CD8-positive, alpha-beta memory T cell (primary cell): ENCODE measurements around the gene C20orf144. TPM values are rescaled to one million over a fixed set of nuclear protein-coding genes. Genes with fewer than 3 reads are reported as not detected.

Experiments used
- CTCF ChIA-PET: fragments of 350-600 bp; sonication (Branson Sonifier 250); formaldehyde crosslinking; loops from one replicate; lab custom pipeline; 2021; ENCODE audit warnings: antibody characterized with exemption; lab: Charles Lee
- POLR2A ChIA-PET: fragments of 350-600 bp; sonication (Branson Sonifier 250); formaldehyde crosslinking; loops from one replicate; lab custom pipeline; 2021; ENCODE audit warnings: antibody characterized with exemption; lab: Charles Lee
- DNase-seq, 5 donors: peaks; one replicate each; pipeline versions ENCODE4 v3.0.0 to v3.0.0-alpha.2; 2020 to 2022; ENCODE audit warnings: mixed read lengths in 1 of 5
- H3K27ac ChIP-seq: one replicate; pipeline ENCODE4 v1.7.0; 2013; ENCODE audit warnings: low read depth, mild to moderate bottlenecking, low read length, moderate library complexity
- H3K27me3 ChIP-seq: 2 replicates; pipeline ENCODE4 v1.7.0; 2013; ENCODE audit warnings: low read length, mild to moderate bottlenecking; ENCODE audit not compliant: insufficient read depth, poor library complexity, severe bottlenecking
- H3K36me3 ChIP-seq: 2 replicates; pipeline ENCODE4 v1.7.0; 2013; ENCODE audit warnings: mild to moderate bottlenecking, low read length, moderate library complexity; ENCODE audit not compliant: insufficient read depth
- H3K4me1 ChIP-seq: 2 replicates; pipeline ENCODE4 v1.7.0; 2013; ENCODE audit warnings: mild to moderate bottlenecking, low read length, moderate library complexity; ENCODE audit not compliant: insufficient read depth
- H3K4me3 ChIP-seq: 2 replicates; pipeline ENCODE4 v1.7.0; 2013; ENCODE audit warnings: mild to moderate bottlenecking, low read length
- H3K9me3 ChIP-seq: 2 replicates; pipeline ENCODE4 v1.7.0; 2013; ENCODE audit warnings: mild to moderate bottlenecking, low read length
- H3K27ac Mint-ChIP-seq, 8 donors: one replicate each; pipeline ENCODE4 v1.8.0; 2020 to 2021; ENCODE audit warnings: mixed read lengths in 8 of 8, mild to moderate bottlenecking in 6 of 8, inconsistent platforms in 3 of 8, moderate library complexity in 3 of 8
- H3K27me3 Mint-ChIP-seq, 2 donors: one replicate each; pipeline ENCODE4 v1.8.0; 2020 to 2021; ENCODE audit warnings: mixed read lengths in 2 of 2, mild to moderate bottlenecking in 1 of 2, moderate library complexity in 1 of 2
- H3K36me3 Mint-ChIP-seq, 3 donors: one replicate each; pipeline ENCODE4 v1.8.0; 2020 to 2021; ENCODE audit warnings: mixed read lengths in 3 of 3, inconsistent platforms in 1 of 3, mild to moderate bottlenecking in 1 of 3
- H3K4me1 Mint-ChIP-seq, 3 donors: one replicate each; pipeline ENCODE4 v1.8.0; 2020 to 2021; ENCODE audit warnings: mixed read lengths in 3 of 3, inconsistent platforms in 1 of 3, mild to moderate bottlenecking in 1 of 3
- H3K4me3 Mint-ChIP-seq, 7 donors: one replicate each; pipeline ENCODE4 v1.8.0; 2020 to 2021; ENCODE audit warnings: mixed read lengths in 7 of 7, mild to moderate bottlenecking in 6 of 7, moderate library complexity in 4 of 7, inconsistent platforms in 2 of 7
- H3K9me3 Mint-ChIP-seq, 5 donors: one replicate each; pipeline ENCODE4 v1.8.0; 2020 to 2022; ENCODE audit warnings: mixed read lengths in 5 of 5, mild to moderate bottlenecking in 3 of 5, moderate library complexity in 2 of 5, inconsistent platforms in 1 of 5
- polyA plus RNA-seq: library from polyadenylated mRNA; unstranded; fragments of 300-500 nt; fragmentation: Illumina TruSeq; gene quantifications from one replicate; pipeline ENCODE4 v1.2.3, GENCODE V29; 2021
- total RNA-seq, 2 experiments: library from RNA; stranded (reverse); gene quantifications; one replicate each; pipeline ENCODE4 v1.2.3, GENCODE V29; 2021

Gene C20orf144
- total and polyA plus RNA-seq, 3 experiments from 2014 or later = 0.16 to 0.24 TPM; not detected in 1

DNA sequence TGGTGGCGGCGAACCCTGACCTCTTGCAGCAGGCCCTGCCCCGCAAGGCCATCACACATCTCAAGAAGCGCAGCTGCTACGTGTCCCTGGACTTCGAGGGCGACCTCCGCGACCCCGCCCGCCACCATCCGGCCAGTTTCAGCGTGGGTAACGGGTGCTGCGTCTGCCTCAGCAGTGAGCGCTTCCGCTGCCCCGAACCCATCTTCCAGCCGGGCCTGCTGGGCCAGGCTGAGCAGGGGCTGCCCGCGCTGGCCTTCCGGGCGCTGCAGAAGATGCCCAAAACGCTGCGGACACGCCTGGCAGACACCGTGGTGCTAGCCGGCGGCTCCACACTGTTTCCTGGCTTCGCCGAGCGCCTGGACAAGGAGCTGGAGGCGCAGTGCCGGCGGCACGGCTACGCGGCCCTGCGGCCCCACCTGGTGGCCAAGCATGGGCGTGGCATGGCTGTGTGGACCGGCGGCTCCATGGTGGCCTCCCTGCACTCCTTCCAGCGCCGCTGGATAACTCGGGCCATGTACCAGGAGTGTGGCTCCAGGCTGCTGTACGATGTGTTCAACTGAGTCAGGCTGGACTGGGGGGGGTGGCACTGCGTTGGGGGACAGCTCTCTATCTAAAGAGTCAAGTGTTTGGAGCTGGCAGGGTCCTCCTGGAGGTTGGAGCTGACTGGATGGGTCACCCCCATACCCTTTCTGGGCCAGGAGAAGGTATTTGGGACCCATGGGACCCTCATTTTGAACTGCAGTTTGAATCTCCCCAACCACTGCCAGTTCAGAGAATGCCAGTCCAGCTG is 5.7 kb downstream of the C20orf144 start:
- H3K27ac ChIP-seq = no peak overlapping the region
- Mint-ChIP-seq H3K4me1 (peaks cover 29 to 53% (median 40%) of the 10 kb centered on the region in 3 donors), H3K4me3 (peak overlapping the region; percentile 69 to 94 (median 80)), H3K36me3 (peaks cover 0 to 5% (median 0%) of the 10 kb centered on the region in 3 donors), H3K9me3 (no peaks in the 10 kb centered on the region), H3K27ac (peak overlapping the region in 7 of 8 donors; percentile 21 to 84 (median 57)), H3K27me3 (no peaks in the 10 kb centered on the region)
- peak; percentile 71 to 82 (median 76) for DNase-seq
- H3K9me3 ChIP-seq = no peaks in the 10 kb centered on the region
- no peaks in the 10 kb centered on the region for H3K36me3 ChIP-seq
- peaks cover 30% of the 10 kb centered on the region for H3K4me1 ChIP-seq
- POLR2A ChIA-PET = interaction anchor here (0.6 to 4.4 kb wide), 10 partner anchors 11 to 877 kb away, joined by 3 to 24 read pairs (median 5); partner anchors contain the start of genes CBFA2T2, SNTA1 and ZNF341
- no peaks in the 10 kb centered on the region for H3K27me3 ChIP-seq
- H3K4me3 ChIP-seq = peak overlapping the region; percentile 77
- CTCF ChIA-PET = interaction anchor here (0.7 to 7.2 kb wide), 43 partner anchors 8 to 409 kb away, joined by 3 to 103 read pairs (median 4); partner anchors contain the start of genes CBFA2T2, CDK5RAP1, E2F1 and PXMP4

- H3K27ac Mint-ChIP-seq = peak overlapping the region in 6 of 8 donors; percentile 21 to 68 (median 56)
- POLR2A ChIA-PET = interaction anchor here (0.6 to 4.4 kb wide), 7 partner anchors 10 to 878 kb away, joined by 3 to 24 read pairs (median 5); partner anchors contain the start of genes CBFA2T2 and SNTA1
- H3K4me3 ChIP-seq = no peak overlapping the region
- H3K9me3 Mint-ChIP-seq = no peaks in the 10 kb centered on the region
- CTCF ChIA-PET = interaction anchor here (0.7 to 7.2 kb wide), 32 partner anchors 13 to 404 kb away, joined by 3 to 103 read pairs (median 5); partner anchors contain the start of genes CBFA2T2, CDK5RAP1, E2F1 and PXMP4
- H3K27me3 Mint-ChIP-seq = no peaks in the 10 kb centered on the region
- peak overlapping the region; percentile 35 to 94 (median 80) for H3K4me3 Mint-ChIP-seq
- DNase-seq = no peak
- H3K36me3 ChIP-seq = no peaks in the 10 kb centered on the region
- peaks cover 33 to 54% (median 41%) of the 10 kb centered on the region in 3 donors for H3K4me1 Mint-ChIP-seq
- H3K9me3 ChIP-seq = no peaks in the 10 kb centered on the region
- peaks cover 0 to 5% (median 0%) of the 10 kb centered on the region in 3 donors for H3K36me3 Mint-ChIP-seq
- no peak overlapping the region for H3K27ac ChIP-seq
- peaks cover 34% of the 10 kb centered on the region for H3K4me1 ChIP-seq
- H3K27me3 ChIP-seq = no peaks in the 10 kb centered on the region
These were observed 6.5 kb downstream of the C20orf144 start for GRCh38 chr20:33668466-33669155.

DNA sequence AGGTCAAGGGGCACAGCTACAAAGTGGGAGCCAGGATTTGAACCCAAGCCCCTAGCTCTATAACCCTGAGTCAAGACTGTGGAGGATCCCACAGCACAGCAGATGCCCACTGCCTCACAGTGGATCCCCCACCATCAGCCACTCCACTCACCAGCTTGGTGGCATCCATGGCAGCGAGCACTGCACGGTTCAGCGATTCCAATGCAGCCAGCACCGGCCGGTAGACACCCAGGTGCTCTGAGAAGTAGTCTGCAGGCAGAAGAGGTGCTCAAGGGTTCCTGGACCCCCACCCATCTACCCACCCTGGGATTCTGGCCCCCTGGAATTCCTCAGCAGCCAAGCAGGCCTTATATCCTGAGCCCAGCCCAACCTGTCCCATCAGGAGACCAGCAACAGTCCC is 7.1 kb downstream of the C20orf144 start:
- H3K36me3 ChIP-seq = no peaks in the 10 kb centered on the region
- H3K27me3 ChIP-seq = no peaks in the 10 kb centered on the region
- Mint-ChIP-seq H3K27me3 (no peaks in the 10 kb centered on the region), H3K27ac (peak overlapping the region in 2 of 8 donors; percentile 26 to 68), H3K4me1 (peaks cover 31 to 52% (median 42%) of the 10 kb centered on the region in 3 donors), H3K4me3 (peak overlapping the region in 1 of 7 donors; percentile 87), H3K9me3 (no peaks in the 10 kb centered on the region), H3K36me3 (peaks cover 0 to 7% (median 0%) of the 10 kb centered on the region in 3 donors)
- POLR2A ChIA-PET = interaction anchor here (0.5 to 4.4 kb wide), 2 partner anchors 9 to 61 kb away, joined by 4 to 24 read pairs; no protein-coding TSS in a partner anchor
- no peak overlapping the region for H3K4me3 ChIP-seq
- peaks cover 32% of the 10 kb centered on the region for H3K4me1 ChIP-seq
- H3K9me3 ChIP-seq = no peaks in the 10 kb centered on the region
- CTCF ChIA-PET = interaction anchor here (1.4 to 7.2 kb wide), 12 partner anchors 12 to 268 kb away, joined by 3 to 103 read pairs (median 14); partner anchors contain the start of genes CBFA2T2, CDK5RAP1, PXMP4 and ZNF341
- no peak overlapping the region for H3K27ac ChIP-seq
- no peak for DNase-seq

DNA sequence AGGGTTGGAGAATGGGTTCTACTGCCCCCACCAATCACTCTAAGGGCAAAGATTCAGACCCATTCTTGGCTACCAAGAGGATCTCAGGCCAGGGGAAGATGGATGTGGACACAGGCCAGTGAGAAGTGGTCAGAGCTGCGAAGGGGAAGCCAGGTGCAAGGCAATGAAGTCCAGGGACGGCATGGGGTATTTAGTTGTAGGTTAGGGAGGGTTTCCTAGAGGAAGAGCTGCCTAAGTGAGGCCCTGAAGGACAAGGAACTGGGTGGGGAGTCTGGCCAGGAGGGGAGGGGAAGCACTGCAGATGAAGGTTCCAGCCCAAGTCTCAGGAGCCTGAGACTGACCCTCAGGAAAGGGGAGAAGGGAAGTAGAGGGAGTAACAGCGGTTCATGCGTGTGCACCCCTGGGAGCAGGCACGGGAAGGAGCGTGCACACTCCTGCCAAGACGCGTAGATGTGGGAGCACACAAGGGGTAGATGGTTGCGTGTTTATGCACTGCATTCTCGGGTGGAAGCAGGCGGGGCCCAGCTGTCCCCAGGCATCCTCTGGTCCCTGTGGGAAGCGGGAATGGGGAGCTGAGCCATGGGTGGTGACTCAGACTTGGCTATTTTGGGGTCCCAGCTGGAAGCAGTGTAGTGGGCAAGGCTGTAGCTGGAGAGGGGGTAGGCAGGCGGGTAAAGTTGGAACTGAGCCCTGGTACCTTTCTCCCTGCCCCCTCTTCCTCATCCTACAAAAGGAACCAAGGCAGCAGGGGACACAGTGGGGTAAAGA is 7.9 kb downstream of the C20orf144 start:
- CTCF ChIA-PET = interaction anchor here (1.4 to 7.2 kb wide), 3 partner anchors 11 to 212 kb away, joined by 4 to 103 read pairs (median 52); no protein-coding TSS in a partner anchor
- no peak overlapping the region for H3K4me3 ChIP-seq
- Mint-ChIP-seq H3K9me3 (no peaks in the 10 kb centered on the region), H3K27me3 (no peaks in the 10 kb centered on the region), H3K4me3 (peak overlapping the region in 1 of 7 donors; percentile 62), H3K27ac (peak overlapping the region in 5 of 8 donors; percentile 29 to 87 (median 54)), H3K4me1 (peaks cover 26 to 50% (median 38%) of the 10 kb centered on the region in 3 donors), H3K36me3 (peaks cover 0 to 7% (median 0%) of the 10 kb centered on the region in 3 donors)
- peaks cover 33% of the 10 kb centered on the region for H3K4me1 ChIP-seq
- POLR2A ChIA-PET = interaction anchor here (0.5 to 4.4 kb wide), 3 partner anchors 9 to 60 kb away, joined by 4 to 24 read pairs (median 6); no protein-coding TSS in a partner anchor
- no peaks in the 10 kb centered on the region for H3K9me3 ChIP-seq
- H3K27me3 ChIP-seq = no peaks in the 10 kb centered on the region
- H3K36me3 ChIP-seq = no peaks in the 10 kb centered on the region
- no peak overlapping the region for H3K27ac ChIP-seq
- DNase-seq = no peak

- Histone ChIP-seq H3K27ac (no peak overlapping the region), H3K9me3 (no peaks in the 10 kb centered on the region), H3K4me1 (peaks cover 36% of the 10 kb centered on the region), H3K27me3 (no peaks in the 10 kb centered on the region), H3K4me3 (no peak overlapping the region), H3K36me3 (no peaks in the 10 kb centered on the region)
- Mint-ChIP-seq H3K4me1 (peaks cover 26 to 46% (median 35%) of the 10 kb centered on the region in 3 donors), H3K27ac (peak overlapping the region in 6 of 8 donors; percentile 26 to 85 (median 50)), H3K9me3 (no peaks in the 10 kb centered on the region), H3K4me3 (peak overlapping the region in 2 of 7 donors; percentile 24 to 84), H3K36me3 (peaks cover 0 to 7% (median 0%) of the 10 kb centered on the region in 3 donors), H3K27me3 (no peaks in the 10 kb centered on the region)
- ChIA-PET CTCF (interaction anchor here (1.4 to 7.2 kb wide), 3 partner anchors 11 to 213 kb away, joined by 4 to 103 read pairs (median 52); no protein-coding TSS in a partner anchor), POLR2A (interaction anchor here (0.6 to 4.4 kb wide), 3 partner anchors 8 to 19 kb away, joined by 4 to 24 read pairs (median 6); no protein-coding TSS in a partner anchor)
- DNase-seq = no peak
These were observed 8.8 kb downstream of the C20orf144 start for GRCh38 chr20:33670715-33671499.

DNA sequence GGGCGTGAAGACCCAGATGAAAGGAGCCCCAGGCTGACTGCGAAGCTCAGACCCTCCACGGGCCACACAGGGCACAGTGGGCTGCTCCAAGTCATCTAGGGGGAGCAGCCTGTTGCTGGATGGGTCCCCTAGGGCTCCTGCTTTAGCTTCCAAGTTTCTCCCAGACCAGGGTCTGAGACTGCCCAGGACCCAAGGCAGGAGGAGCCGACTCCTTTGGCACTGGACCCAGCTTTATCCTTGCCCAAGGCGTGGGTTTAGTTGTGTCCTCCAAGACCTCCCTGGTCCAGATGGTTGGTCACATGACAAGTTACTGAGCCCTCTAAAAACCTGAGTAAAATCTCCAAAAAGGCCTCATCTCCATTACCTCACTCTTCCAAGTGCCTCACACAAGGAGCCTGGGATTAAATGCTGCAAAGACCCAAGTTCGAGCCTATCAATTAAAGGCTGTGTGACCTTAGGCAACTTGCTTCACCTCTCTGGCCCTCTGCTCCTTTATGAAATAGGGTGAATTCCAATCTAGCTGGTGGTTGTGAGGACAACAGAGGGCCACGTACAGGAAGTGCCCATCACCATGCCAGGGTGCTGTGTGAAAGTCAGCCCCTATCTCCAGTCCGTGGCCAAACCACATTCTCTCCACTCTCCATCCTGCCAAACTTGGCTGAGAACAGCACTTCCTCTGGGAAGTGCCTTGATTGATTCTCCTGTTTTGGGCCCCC is 9.6 kb downstream of the C20orf144 start:
- H3K9me3 ChIP-seq = no peaks in the 10 kb centered on the region
- ChIA-PET CTCF (interaction anchor here (5.4 to 7.2 kb wide), 2 partner anchors 10 to 214 kb away, joined by 52 to 103 read pairs; no protein-coding TSS in a partner anchor), POLR2A (interaction anchor here (1.0 kb wide), 1 partner anchor 8 kb away, joined by 4 read pairs; no protein-coding TSS in a partner anchor)
- Mint-ChIP-seq H3K36me3 (peaks cover 0 to 4% (median 0%) of the 10 kb centered on the region in 3 donors), H3K4me3 (peak overlapping the region in 6 of 7 donors; percentile 35 to 84 (median 41)), H3K4me1 (peaks cover 20 to 39% (median 30%) of the 10 kb centered on the region in 3 donors), H3K27me3 (no peaks in the 10 kb centered on the region), H3K9me3 (no peaks in the 10 kb centered on the region), H3K27ac (peak overlapping the region in 7 of 8 donors; percentile 45 to 85 (median 68))
- no peak overlapping the region for H3K27ac ChIP-seq
- no peaks in the 10 kb centered on the region for H3K27me3 ChIP-seq
- no peak for DNase-seq
- H3K4me3 ChIP-seq = no peak overlapping the region
- no peaks in the 10 kb centered on the region for H3K36me3 ChIP-seq
- peaks cover 29% of the 10 kb centered on the region for H3K4me1 ChIP-seq
